Esophagus mucosa (tissue), 1 donor: ENCODE results near the gene GOLGA6L9. TPM values are rescaled to one million over a fixed set of nuclear protein-coding genes. Genes with fewer than 3 reads are reported as not detected.
A peak's percentile ranks its signal among the peaks of the same experiment; 100 is the strongest.
"Not testable (repeated sequence)": the region's sequence is repeated elsewhere in the genome, so short reads cannot be mapped to it uniquely, and the experiment has no call there.

Experiments
- ATAC-seq: fragments of 200-7000 bp; cut with Tn5 transposase; one replicate; pipeline ENCODE4 v1.9.1; 2020
- total RNA-seq: library from RNA; stranded (reverse); gene quantifications from one replicate; pipeline ENCODE4 v1.2.4, GENCODE V29; 2023
- donor health status: DM: yes; HTN: yes; CAD: no.

Gene GOLGA6L9, protein sequence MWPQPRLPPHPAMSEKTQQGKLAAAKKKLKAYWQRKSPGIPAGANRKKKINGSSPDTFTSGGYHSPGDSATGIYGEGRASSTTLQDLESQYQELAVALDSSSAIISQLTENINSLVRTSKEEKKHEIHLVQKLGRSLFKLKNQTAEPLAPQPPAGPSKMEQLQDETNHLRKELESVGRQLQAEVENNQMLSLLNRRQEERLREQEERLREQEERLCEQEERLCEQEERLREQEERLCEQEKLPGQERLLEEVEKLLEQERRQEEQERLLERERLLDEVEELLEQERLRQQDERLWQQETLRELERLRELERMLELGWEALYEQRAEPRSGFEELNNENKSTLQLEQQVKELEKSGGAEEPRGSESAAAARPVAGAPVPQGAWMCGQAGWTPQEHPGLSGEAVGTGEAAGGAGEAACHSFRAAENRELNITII
- 6.1 TPM for total RNA-seq

DNA sequence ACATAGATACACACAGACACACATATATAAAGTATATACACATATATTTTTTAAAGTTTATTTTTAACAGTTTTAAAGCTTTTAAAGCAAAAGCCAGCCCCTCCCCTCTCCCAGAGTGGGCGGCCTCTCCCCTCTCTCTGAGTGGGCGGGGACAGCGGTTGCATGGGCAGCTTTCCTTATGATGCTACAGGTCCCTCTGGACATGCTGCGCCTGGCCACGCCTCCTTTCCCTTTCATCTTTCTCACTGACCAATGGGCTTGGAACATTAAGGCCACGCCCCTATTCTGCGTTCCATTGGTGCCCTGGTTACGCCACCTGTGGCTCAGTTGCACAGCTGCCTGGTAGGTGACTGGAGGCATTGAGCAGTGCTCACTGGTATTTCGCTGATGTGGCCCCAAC lies at the start of gene GOLGA6L9:
GOLGA6L9 (plus strand) TSS at position 124 of the 400 bp plus-strand sequence; CDS start at position 388, 264 bp downstream.
- ATAC-seq: not testable (repeated sequence)

DNA sequence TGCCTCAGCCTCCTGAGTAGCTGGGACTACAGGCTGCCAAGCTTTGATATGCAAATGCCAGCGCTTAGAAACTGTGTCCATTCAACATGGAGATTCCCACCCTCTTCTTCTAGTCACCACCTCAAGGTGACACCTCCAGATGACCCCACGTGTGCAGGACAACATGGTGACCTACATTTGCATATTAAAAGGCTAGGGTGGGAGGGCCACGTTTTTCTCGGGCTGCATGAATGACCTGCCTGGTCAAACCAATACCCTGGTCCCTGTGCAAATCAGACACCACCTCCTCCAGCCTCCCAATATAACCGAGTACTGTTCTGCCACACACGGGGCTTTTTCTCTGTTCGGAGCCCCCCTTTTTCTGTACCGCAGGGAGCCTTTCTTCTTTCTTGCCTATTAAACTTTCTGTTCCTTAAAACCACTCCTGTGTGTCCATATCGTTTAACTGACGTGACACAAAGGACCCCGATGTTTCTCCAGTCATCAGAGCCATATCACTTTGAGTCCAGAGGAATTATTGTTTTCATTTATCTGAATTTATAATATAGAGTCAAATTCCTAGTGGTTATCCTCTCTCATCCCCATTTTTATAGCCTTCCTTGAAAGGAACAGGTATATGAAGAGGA lies 48.2 kb upstream of the GOLGA6L9 start:
- not testable (repeated sequence) for ATAC-seq

DNA sequence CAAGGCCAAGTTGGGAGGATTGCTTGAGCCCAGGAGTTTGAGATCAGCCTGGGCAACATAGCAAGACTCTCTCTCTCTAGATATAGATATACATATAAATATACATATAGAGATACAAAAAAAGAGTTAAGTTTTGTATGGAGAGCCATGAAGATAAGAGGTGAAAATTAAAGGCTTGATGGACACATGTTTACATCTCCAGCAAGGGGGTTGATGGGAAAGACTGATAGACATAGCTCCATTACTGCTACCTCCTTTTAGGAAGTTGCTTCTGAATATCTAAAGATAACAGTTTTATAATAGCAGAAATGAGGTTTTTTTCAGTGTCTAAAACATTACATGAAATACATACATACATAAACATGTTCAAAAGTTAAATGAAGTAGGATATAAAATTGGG lies 42.4 kb upstream of the GOLGA6L9 start:
- ATAC-seq: not testable (repeated sequence)

DNA sequence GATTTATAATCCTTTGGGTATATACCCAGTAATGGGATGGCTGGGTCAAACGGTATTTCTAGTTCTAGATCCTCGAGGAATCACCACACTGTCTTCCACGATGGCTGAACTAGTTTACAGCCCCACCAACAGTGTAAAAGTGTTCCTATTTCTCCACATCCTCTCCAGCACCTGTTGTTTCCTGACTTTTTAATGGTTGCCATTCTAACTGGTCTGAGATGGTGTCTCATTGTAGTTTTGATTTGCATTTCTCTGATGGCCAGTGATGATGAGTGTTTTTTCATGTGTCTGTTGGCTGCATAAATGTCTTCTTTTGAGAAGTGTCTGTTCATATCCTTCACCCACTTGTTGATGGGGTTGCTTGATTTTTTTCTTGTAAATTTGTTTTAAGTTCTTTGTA lies 39.5 kb upstream of the GOLGA6L9 start:
- not testable (repeated sequence) for ATAC-seq

DNA sequence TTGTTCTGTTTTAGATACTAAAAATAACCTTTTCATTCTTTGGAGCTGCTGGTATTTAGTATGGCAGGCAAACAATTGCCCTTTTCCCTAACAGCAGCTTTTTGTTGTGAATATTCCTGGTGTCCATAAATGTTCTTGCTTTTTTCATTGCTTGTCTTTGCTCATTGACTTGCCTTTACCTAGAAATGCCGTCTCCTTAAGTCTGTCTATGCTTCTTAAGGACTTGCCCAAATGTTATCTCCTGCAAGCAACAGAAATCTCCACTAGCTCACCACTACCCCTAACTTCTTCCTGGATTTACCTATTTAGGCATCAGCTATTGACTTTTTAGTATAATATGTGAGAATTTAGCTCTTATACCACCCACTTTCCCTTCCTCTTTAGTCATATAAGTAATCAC lies 37.5 kb upstream of the GOLGA6L9 start:
- not testable (repeated sequence) for ATAC-seq

DNA sequence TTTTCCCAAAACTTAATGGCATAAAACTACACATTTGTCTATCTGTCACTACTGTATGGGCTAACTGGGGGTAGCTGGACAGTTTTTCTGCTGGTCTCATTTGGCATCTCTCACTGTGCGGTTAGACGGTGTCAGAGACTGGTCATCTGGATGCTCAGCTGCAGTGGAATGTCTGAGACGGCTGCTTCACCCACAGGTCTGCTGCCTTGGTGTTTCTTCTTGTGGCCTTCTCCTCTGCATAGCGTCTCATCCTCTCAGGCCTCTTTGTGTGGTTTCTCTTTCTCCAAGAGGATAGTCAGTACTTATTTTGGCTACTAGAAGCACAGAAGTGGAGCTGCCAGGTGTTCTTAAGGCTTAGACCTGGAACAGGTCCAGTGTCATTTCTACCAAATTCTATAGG lies 35.9 kb upstream of the GOLGA6L9 start:
- ATAC-seq: no peak

DNA sequence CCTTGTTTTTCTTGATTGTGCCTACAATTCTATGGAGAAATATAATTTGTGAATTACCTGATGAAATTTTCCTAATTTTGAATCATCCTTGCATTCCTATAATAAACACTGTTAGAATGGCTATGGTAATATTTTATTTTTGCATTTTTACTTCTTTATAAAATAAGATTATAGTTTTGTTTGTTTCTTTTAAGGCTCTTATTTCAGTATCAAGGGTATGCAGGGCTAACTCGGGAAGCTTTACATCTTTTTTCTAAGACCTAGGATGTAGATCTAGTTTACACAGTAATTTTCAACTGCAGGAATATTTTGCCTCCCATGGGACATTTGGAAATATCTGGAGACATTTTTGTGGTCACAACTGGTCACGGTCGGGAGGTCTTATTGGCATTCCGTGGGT lies 33.8 kb upstream of the GOLGA6L9 start:
- not testable (repeated sequence) for ATAC-seq

DNA sequence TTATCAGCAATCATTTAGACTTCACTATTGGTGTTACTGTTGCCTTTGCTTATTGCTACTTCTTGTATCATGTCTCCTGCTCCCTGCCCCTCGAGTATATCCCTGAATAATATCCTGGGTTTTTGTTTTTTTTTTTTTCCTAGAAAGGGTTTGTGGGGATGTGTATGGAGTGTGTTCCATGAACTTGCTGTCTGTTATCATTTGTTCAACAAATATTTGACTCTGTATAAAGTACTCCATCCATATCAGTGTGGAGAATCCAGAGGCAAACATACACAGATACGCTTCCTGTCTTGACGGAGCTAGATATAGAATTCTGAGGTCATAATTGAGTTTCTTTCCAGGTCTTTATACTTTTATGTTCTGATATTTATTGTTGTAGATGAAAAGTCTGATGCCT lies 31.8 kb upstream of the GOLGA6L9 start:
- no peak for ATAC-seq

DNA sequence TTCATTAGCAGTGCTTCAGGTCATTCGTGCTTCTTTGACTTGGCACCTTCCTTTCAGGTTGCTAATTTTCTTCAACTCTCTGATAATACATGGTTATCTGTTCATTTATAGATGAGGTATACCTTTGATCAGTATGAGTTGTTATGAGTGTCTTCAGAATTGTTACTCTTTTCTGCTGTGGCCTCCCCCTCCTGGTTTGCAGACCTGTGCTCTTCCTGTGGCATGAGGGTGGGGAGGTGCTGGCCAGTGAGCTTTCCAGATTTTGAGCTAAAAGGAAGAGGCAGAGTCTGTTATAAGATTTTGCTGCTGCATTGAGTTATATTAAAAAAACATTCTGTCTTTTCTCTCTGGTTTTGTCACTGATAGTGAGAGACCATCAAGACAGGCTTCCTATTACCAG lies 30.8 kb upstream of the GOLGA6L9 start:
- no peak for ATAC-seq

DNA sequence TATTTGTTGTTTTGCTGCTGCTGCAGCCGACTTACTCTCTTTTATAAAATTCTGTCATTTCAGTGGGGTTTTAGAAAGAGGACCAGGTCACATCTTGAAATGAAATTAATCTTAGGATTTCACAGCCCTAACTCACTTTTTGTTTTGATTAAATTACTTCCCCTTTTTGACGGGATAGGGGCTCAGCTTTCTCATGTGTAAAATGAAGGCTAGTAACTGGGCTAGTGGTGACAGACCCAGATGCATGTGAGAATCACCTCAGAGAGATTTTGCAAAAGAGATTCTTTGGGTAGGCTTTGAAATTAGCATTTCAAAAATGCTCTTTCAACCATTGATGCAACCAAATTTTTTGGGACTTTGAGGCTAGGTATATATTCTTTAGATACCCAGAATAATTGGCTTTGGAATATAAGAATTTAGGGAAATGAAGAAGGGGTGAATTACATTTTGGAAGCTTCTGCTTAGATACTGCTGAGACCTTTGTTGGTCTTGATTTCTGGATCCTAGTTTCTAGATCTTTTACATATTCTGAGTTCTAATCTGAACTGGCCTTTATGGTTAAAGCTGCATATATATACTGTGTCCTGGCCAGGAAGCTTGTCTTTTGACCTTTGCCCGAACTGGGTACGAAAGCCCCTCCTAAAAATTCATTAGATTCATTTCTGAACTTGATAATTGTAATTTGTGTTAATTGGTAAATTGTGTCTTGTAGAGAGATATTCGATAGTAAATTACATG lies 30.1 kb upstream of the GOLGA6L9 start:
- not testable (repeated sequence) for ATAC-seq

DNA sequence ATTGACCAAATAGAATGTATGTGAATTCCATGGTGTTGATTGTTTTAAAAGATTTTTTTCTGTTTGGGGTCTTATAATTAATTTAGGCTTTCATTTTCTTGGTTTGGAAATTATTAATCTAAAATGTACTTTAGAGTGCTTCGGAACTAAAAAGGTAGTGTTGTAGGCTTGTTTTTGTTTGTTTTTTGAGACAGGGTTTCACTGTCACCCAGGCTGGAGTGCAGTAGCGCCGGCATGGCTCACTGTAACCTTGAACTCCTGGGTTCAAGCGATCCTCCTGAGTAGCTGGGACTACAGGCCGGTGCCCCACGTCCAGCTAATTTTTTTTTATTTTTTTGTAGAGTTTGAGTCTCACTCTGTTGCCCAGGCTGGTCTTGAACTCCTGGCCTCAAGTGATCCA lies 27.7 kb upstream of the GOLGA6L9 start:
- not testable (repeated sequence) for ATAC-seq

DNA sequence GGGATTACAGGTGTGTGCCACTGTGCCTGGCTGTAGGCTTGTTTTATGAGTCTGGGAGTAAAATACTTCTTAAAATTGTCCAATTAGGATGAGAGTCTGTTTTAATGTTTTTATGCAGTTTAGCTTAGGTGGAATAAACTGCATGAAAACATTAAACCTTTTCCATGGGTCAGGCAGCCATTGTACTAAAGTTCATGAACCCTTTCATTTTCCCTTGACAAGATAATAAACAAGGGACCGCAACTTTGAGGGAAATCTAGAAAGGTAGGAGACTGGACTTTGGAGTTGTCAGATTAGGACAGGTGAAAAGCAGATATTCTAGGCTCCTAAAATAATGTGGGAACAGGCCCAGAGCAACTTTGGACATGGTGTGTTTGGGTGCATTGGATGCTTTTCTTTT lies 27.3 kb upstream of the GOLGA6L9 start:
- not testable (repeated sequence) for ATAC-seq

DNA sequence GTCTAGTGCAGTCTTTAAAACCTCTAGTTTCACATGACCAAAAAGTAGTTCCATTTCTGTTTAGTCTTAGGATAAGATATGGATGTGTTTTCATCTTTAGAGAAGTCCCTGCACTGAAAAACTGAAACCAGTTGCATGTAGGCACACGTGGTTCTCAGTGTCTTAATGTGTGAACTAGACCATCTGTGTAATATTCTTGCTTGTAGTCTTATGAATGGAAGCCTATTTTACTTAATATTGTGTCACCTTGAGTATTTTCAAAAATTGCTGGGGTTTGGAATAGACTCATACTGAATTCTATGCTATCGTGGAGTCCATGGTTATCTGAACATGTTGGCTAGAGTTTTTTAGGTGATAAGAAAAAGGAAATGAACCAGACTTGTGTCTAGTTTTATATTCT lies 23.4 kb upstream of the GOLGA6L9 start:
- not testable (repeated sequence) for ATAC-seq

DNA sequence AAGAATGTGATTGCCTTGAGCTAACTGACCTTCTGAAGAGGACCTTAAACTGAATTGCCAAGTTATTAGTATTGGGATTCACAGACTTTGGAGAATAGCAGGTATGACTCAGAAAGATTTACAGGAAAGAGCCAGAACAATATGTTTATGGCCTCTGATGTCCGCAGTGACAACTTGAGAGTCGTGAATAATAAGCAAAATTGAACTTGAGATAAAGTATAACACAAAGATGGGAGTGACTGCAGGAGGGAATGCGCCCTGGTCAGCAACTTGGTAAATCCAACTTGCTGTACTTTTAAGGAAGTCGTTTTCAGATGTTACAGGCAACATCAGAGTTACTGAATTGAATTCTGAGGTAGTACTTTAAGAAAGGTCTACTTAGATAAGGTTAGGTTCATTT lies 19.3 kb upstream of the GOLGA6L9 start:
- peak; percentile 46 for ATAC-seq

DNA sequence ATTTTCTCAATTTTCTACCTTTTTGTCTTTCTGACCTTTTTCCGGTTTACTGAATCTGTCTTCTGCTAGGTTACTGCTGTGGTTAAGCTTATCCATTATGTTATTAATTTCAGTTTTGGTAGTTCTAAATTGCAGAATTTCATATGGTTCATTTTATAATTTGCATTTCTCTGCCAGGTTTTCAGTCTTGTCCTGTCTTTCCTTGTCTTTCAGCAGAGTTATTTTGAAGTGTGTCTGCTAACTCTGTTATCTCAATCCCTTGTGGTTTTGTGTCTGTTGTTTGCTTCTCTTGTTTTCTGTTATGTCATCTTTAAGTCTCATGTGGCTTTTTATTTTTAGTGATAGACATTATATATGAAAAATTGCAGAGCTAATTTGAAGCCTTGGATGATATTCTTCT lies 18.0 kb upstream of the GOLGA6L9 start:
- not testable (repeated sequence) for ATAC-seq

DNA sequence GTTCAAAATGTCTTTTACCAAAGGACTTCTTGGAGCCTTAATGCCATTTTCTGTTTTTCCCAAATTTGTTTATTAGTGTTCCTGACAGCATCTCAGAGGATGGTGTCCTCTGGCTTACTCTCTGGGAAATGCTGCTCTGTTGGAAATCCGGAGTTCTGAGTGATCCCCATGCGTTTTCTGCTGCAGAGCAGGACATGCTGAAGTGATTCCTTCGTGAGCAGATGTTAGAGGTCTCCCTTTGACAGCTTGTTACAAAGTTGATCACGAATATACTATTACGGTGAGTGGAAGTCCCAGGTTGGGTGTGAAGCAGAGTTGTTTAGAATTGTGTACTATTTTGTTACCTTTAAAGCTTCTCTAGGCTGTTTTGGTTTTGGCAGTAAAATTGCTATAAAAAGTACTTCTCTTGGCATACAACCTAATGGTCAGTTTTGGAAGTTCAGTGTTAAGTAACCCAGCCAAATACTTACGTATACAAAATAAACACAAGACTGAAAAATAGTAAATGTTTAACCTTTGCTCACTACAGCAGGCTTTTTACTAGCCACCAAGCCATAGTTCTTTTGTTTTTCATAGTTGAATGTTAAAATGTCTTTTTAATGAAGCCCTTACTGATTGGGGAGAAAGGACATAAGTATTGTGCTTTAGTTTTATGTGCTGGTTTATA lies 15.0 kb upstream of the GOLGA6L9 start:
- ATAC-seq: not testable (repeated sequence)

DNA sequence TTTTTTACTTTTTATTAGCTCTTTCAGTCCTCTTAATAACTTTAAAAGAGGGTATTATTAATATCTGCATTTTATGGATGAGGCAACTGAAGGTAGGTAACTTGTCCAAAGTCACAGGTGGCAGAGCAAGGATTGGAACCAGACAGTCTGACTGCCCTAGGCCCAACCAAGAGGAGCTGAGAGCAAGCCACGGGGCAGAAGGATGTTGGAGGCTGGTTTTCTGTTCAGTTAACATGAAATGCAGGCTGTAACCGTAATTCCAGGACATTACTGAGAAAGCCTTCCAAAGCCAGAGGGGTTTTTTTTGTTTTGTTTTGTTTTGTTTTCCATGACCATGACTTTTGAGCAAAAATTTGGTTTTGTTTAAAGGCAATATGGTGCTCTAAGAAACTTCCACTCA lies 9.1 kb upstream of the GOLGA6L9 start:
- ATAC-seq: not testable (repeated sequence)

DNA sequence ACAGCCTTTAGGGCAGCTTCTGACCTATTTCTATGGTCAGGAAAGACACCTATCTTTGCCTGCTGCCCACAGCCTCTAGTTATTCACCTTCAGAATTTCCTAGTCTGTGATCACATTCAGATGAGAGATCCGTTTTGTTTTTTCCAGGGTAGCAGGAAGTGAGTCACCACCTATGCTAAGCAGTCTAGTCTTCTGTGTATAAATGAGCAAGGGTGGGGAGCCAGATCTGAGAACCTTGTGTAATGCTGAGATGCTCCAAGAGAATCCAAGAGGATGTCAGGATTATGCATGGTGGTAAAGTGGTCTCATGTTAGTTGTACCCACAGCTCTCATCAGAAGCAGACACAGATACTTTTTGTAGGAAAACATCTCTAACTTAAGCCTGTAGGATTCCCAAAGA lies 8.7 kb upstream of the GOLGA6L9 start:
- ATAC-seq: peak; percentile 50

DNA sequence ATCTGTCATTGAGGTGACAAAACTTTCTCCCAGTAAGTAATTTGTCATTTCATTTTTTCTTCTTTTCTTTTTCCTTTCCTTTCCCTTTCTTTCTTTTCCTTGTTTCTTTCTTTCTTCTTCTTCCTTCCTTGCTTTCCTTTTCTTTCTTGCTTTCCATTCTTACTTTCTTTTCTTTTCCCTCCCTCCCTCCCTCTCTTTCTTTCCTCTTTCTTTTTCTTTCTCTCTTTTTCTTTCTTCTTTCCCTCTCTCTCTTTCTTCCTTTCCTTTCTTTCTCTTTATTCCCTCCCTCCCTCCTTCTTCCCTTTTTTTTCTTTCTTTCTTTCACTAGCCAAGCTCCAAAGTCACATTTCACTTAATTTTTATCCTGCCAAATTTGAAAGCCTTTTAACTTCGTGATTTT lies 2.5 kb upstream of the GOLGA6L9 start:
- ATAC-seq: not testable (repeated sequence)

DNA sequence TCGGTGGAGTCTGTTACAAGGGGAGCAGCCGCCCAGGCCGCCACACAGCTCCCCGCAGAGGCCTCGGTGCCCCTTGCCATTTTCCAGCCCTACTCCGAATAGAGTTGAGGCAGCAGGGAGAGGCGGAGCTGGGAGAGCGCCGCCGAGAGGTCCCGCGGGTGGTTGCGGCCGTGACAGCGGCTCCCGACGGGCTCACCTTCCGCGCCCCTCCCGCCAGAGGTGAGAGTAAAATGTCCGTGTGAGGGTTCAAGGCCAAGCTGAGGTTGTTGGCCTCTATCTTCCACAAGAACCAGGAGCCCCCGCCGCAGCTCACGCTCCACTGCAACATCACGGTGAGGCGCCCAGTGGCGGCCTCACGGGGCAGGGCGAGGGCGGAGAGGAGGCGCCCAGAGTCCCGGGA lies 15.8 kb downstream of the GOLGA6L9 start:
- ATAC-seq: not testable (repeated sequence)

DNA sequence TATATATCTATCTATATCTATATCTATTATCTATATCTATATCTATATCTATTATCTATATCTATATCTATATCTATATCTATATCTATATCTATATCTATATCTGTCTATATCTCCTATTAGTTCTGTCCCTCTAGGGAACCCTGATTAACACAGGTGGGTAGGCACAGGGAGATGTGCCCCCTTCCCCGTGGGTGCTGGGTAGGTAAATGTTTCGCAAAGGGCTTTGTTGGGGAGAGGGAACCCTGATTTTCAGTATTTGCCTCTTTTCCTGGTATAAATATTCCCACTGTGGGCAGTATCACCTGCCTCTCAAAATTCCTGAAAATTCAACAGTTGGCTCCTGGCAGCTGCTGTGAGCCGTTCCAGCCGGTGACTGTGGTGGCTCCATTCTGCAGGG lies 27.7 kb downstream of the GOLGA6L9 start:
- ATAC-seq: not testable (repeated sequence)

DNA sequence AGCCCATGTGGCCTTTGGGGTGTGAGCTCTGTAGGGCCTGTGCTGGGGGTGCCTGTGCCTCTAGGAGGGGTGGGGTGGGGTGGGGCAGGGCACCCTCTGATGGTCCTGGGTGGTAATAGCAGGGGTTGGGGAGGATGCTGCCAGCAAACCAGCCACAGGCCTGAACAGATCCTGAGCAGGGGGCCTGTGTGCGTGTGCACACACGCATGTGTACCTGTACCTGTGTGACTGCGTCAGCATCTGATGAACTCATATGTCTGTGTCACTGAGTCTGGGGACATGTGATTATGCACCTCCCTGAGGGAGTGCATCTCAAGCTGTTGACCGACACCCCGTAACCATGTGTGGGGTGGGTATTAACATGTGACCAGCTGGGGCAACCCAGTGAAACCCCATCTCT lies 36.0 kb downstream of the GOLGA6L9 start:
- peak; percentile 70 for ATAC-seq

DNA sequence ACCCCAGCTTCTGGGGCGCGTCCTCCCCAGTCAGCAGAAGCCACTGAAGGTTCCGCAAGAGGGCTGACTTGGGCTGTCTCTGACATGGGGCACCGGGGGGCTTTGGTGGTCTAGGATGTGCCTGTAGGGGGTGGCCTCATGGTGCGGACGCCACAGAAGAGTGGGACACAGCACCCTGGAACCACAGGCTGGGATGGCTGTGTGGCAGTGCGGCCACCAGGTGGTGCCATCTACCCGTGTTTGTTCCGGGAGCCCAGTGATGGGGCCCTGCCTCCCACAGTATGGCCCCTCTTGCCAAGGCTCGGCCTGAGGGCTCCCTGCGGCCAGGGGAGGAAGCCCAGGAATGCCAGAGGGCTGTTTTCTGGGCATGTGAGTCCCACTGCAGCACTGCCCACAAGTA lies 38.6 kb downstream of the GOLGA6L9 start:
- peak; percentile 88 for ATAC-seq
